NCI-H2196 (cell line): ENCODE results near the gene CTXN1.
"Not testable (repeated sequence)": the region's sequence is repeated elsewhere in the genome, so short reads cannot be mapped to it uniquely, and the experiment has no call there.

ENCODE experiments used
- DNase-seq: peaks from one replicate; lab custom pipeline; 2025; ENCODE audit not compliant: unreplicated experiment; lab: John Stamatoyannopoulos, UW

The CTXN1 gene

GRCh38 chr19:7902796-7903243 is 23.1 kb downstream of the CTXN1 start:
- no peak for DNase-seq

- no peak for DNase-seq
Measured at GRCh38 chr19:7901337-7901736, 24.6 kb downstream of the CTXN1 start.

- no peak for DNase-seq
Measured at GRCh38 chr19:7900931-7901330, 25.0 kb downstream of the CTXN1 start.

GRCh38 chr19:7900401-7900870 is 25.5 kb downstream of the CTXN1 start:
- no peak for DNase-seq

- DNase-seq: no peak
Measured at GRCh38 chr19:7899751-7900378, 26.1 kb downstream of the CTXN1 start.

GRCh38 chr19:7898967-7899366 is 27.0 kb downstream of the CTXN1 start:
- DNase-seq: no peak

GRCh38 chr19:7897292-7897691 is 28.6 kb downstream of the CTXN1 start:
- no peak for DNase-seq

GRCh38 chr19:7895565-7895964 is 30.4 kb downstream of the CTXN1 start:
- no peak for DNase-seq

- no peak for DNase-seq
Measured at GRCh38 chr19:7894612-7895309, 31.2 kb downstream of the CTXN1 start.

- not testable (repeated sequence) for DNase-seq
Measured at GRCh38 chr19:7893362-7894101, 32.4 kb downstream of the CTXN1 start.

GRCh38 chr19:7888826-7889217 is 37.1 kb downstream of the CTXN1 start:
- no peak for DNase-seq

- DNase-seq: no peak
Measured at GRCh38 chr19:7888145-7888825, 37.6 kb downstream of the CTXN1 start, which contains the start of gene LRRC8E. LRRC8E (plus strand) TSS chr19:7888510; CDS start chr19:7895604, 7,094 bp downstream.

- DNase-seq: no peak
Measured at GRCh38 chr19:7887408-7888144, 38.4 kb downstream of the CTXN1 start.

- DNase-seq: no peak
Measured at GRCh38 chr19:7885818-7886217, 40.1 kb downstream of the CTXN1 start.

GRCh38 chr19:7883796-7884570 is 42.0 kb downstream of the CTXN1 start:
- no peak for DNase-seq

GRCh38 chr19:7883105-7883504 is 42.8 kb downstream of the CTXN1 start:
- no peak for DNase-seq

- no peak for DNase-seq
Measured at GRCh38 chr19:7881910-7882309, 44.0 kb downstream of the CTXN1 start.

- DNase-seq: no peak
Measured at GRCh38 chr19:7879836-7880235, 46.1 kb downstream of the CTXN1 start.

GRCh38 chr19:7879111-7879807 is 46.7 kb downstream of the CTXN1 start:
- DNase-seq: no peak
